ENCODE results near the gene ETV2. TPM values are rescaled to one million over a fixed set of nuclear protein-coding genes. Genes with fewer than 3 reads are reported as not detected.

ETV2 gene
- polyA plus RNA-seq, 1 donor from 2014 or later: 0.58 TPM

DNA sequence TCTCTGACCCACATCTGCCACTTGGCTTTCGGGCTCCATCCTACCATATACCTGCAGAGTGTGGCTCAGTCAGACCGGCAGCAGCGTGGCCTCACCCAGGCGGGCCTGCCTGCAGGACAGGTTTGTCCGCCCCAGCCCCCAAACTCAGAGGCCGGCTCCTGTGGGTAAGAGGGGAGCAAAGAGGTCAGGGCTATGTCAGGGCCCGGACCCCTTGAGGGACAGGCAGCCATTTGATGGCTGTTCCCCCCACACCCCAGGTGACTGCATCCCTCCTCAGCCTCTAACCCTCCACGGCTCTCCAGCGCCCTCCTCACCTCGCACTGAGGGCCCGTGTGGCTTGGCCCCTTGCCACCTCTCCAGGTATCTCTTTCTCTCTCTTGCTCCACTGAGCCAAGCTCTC is 50.5 kb downstream of the ETV2 start:
- no peak overlapping the region for H3K27ac ChIP-seq (ENCODE audit: low read length)
- TF ChIP-seq EZH2 (IDR thresholded peaks at IDR 0.05; ENCODE audit: borderline replicate concordance, insufficient read depth, low read length, poor library complexity, severe bottlenecking) (no peak), EP300 (conservative IDR thresholded peaks at IDR 0.05; ENCODE audit: poor library complexity, severe bottlenecking) (no peak), TAF1 (IDR thresholded peaks at IDR 0.05; ENCODE audit: low read depth) (no peak)
- TF ChIP-seq, protein P1, sequence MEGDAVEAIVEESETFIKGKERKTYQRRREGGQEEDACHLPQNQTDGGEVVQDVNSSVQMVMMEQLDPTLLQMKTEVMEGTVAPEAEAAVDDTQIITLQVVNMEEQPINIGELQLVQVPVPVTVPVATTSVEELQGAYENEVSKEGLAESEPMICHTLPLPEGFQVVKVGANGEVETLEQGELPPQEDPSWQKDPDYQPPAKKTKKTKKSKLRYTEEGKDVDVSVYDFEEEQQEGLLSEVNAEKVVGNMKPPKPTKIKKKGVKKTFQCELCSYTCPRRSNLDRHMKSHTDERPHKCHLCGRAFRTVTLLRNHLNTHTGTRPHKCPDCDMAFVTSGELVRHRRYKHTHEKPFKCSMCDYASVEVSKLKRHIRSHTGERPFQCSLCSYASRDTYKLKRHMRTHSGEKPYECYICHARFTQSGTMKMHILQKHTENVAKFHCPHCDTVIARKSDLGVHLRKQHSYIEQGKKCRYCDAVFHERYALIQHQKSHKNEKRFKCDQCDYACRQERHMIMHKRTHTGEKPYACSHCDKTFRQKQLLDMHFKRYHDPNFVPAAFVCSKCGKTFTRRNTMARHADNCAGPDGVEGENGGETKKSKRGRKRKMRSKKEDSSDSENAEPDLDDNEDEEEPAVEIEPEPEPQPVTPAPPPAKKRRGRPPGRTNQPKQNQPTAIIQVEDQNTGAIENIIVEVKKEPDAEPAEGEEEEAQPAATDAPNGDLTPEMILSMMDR (IDR thresholded peaks at IDR 0.05; ENCODE audit: poor library complexity, severe bottlenecking): no peak
- TF ChIP-seq, protein P2, sequence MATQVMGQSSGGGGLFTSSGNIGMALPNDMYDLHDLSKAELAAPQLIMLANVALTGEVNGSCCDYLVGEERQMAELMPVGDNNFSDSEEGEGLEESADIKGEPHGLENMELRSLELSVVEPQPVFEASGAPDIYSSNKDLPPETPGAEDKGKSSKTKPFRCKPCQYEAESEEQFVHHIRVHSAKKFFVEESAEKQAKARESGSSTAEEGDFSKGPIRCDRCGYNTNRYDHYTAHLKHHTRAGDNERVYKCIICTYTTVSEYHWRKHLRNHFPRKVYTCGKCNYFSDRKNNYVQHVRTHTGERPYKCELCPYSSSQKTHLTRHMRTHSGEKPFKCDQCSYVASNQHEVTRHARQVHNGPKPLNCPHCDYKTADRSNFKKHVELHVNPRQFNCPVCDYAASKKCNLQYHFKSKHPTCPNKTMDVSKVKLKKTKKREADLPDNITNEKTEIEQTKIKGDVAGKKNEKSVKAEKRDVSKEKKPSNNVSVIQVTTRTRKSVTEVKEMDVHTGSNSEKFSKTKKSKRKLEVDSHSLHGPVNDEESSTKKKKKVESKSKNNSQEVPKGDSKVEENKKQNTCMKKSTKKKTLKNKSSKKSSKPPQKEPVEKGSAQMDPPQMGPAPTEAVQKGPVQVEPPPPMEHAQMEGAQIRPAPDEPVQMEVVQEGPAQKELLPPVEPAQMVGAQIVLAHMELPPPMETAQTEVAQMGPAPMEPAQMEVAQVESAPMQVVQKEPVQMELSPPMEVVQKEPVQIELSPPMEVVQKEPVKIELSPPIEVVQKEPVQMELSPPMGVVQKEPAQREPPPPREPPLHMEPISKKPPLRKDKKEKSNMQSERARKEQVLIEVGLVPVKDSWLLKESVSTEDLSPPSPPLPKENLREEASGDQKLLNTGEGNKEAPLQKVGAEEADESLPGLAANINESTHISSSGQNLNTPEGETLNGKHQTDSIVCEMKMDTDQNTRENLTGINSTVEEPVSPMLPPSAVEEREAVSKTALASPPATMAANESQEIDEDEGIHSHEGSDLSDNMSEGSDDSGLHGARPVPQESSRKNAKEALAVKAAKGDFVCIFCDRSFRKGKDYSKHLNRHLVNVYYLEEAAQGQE (IDR thresholded peaks at IDR 0.05; ENCODE audit: borderline replicate concordance): no peak
- no peak overlapping the region for H3K4me2 ChIP-seq (ENCODE audit: low read length)
- no peaks in the 10 kb centered on the region for H3K9me2 ChIP-seq (ENCODE audit: insufficient read depth, low read length)
- H3K9ac ChIP-seq (ENCODE audit: low read length): no peak overlapping the region
- no peaks in the 10 kb centered on the region for H4K20me1 ChIP-seq (ENCODE audit: insufficient read depth)
- H3K27me3 ChIP-seq (ENCODE audit: insufficient read depth, low read depth, low read length): no peaks in the 10 kb centered on the region
- no peak overlapping the region for H2AFZ ChIP-seq (ENCODE audit: low read depth, low read length)
- H3K9me3 ChIP-seq (ENCODE audit: low read length): no peaks in the 10 kb centered on the region
- H3F3A ChIP-seq (ENCODE audit: insufficient read depth, low read length, poor library complexity, severe bottlenecking): no peaks in the 10 kb centered on the region
- H3K79me2 ChIP-seq (replicated peaks; ENCODE audit: insufficient read depth, low read length): no peaks in the 10 kb centered on the region
- no peaks in the 10 kb centered on the region for H3K36me3 ChIP-seq (ENCODE audit: insufficient read depth, low read length)
- H3K4me3 ChIP-seq (ENCODE audit: low read length): no peak overlapping the region

DNA sequence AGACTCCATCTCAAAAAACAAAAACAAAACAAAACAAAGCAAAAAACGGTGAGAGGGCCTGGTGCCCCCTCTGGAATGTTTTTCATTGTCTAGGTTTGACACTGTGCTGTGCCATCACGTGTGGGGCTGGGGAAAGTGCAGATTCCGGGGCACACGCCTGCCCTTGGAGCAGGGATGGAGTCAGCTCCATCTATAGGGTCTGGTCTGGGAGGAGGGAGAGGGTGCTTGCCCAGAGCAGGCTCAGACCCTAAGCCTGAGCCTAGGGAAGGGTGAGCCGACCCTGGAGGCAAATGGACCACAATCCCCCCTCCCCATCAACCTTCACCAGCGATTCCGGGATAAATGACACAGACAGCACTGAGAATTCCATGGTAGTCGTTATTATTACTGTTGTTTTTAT is 51.9 kb downstream of the ETV2 start:
- no peak overlapping the region for H2AFZ ChIP-seq (ENCODE audit: low read depth, low read length)
- no peaks in the 10 kb centered on the region for H4K20me1 ChIP-seq (ENCODE audit: insufficient read depth)
- no peaks in the 10 kb centered on the region for H3K9me3 ChIP-seq (ENCODE audit: low read length)
- H3K9me2 ChIP-seq (ENCODE audit: insufficient read depth, low read length): no peaks in the 10 kb centered on the region
- H3K4me3 ChIP-seq (ENCODE audit: low read length): no peak overlapping the region
- H3F3A ChIP-seq (ENCODE audit: insufficient read depth, low read length, poor library complexity, severe bottlenecking): no peaks in the 10 kb centered on the region
- H3K36me3 ChIP-seq (ENCODE audit: insufficient read depth, low read length): no peaks in the 10 kb centered on the region
- TF ChIP-seq SMC3 (conservative IDR thresholded peaks at IDR 0.05; ENCODE audit: poor library complexity) (no peak), EZH2 (IDR thresholded peaks at IDR 0.05; ENCODE audit: borderline replicate concordance, insufficient read depth, low read length, poor library complexity, severe bottlenecking) (no peak), TAF1 (IDR thresholded peaks at IDR 0.05; ENCODE audit: low read depth) (no peak), MXI1 (conservative IDR thresholded peaks at IDR 0.05; ENCODE audit: poor library complexity, severe bottlenecking) (no peak), EP300 (conservative IDR thresholded peaks at IDR 0.05; ENCODE audit: poor library complexity, severe bottlenecking) (no peak), RAD21 (conservative IDR thresholded peaks at IDR 0.05) (no peak), POLR2AphosphoS5 (IDR thresholded peaks at IDR 0.05) (no peak)
- TF ChIP-seq, protein P1 (IDR thresholded peaks at IDR 0.05; ENCODE audit: poor library complexity, severe bottlenecking): no peak
- TF ChIP-seq, protein P2 (IDR thresholded peaks at IDR 0.05; ENCODE audit: borderline replicate concordance): no peak
- H3K79me2 ChIP-seq (replicated peaks; ENCODE audit: insufficient read depth, low read length): no peaks in the 10 kb centered on the region
- H3K4me2 ChIP-seq (ENCODE audit: low read length): no peak overlapping the region
- H3K27ac ChIP-seq (ENCODE audit: low read length): no peak overlapping the region
- H3K27me3 ChIP-seq (ENCODE audit: insufficient read depth, low read depth, low read length): no peaks in the 10 kb centered on the region
- no peak overlapping the region for H3K9ac ChIP-seq (ENCODE audit: low read length)
